SH-SY5Y (cell line): ENCODE data around the gene BAIAP3.

ENCODE experiments used
- GATA2 ChIP-seq: IDR thresholded peaks from 2 replicates; pipeline ENCODE4 v1.6.1; 2011; ENCODE audit warnings: mild to moderate bottlenecking, low read depth, low read length
- GATA3 ChIP-seq: IDR thresholded peaks from 2 replicates; pipeline ENCODE4 v1.6.1; 2011; ENCODE audit warnings: low read depth, mild to moderate bottlenecking, low read length, moderate library complexity

- TF ChIP-seq GATA2 = no peak
- no peak for TF ChIP-seq GATA3
These were observed 3.2 kb downstream of the BAIAP3 start for GRCh38 chr16:1336619-1337018.
